ENCODE measurements around the gene GARIN5B.
"Not testable (repeated sequence)": the region's sequence is repeated elsewhere in the genome, so short reads cannot be mapped to it uniquely, and the experiment has no call there.

Gene GARIN5B

DNA sequence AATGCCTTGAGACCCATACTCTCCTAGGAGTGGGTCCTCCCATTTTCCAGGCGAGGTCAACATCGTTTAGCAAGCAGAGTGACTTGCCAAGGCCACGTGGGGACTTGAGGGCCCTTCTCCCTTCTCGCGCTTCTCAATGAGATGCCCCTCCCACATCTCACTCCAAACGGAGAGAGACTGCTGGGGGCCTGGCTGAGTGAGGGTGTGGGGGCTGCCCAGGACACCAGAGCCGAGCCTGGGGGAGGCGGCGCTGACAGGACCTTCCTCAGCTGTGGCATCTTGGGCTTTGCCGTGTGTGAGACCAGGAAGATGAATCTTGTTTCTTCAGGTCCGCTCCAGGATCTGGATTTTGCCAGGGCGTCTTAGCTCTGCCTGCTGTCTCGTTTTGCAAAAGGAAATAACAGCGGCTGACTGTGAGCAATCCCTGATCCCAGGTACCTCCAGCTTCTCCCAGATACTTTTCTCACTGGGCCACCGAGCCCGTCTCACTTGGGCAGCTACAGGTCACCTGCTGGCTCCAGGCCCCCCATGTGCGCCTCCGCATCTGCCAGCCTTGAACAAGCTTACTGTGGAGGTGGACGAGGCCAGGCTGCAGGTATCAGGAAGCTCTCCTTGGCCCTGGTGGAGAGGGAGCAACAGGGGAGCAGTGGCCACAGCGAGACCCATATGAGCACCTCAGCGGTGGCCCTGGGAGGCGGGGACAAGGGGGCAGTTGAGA lies 14.6 kb downstream of the GARIN5B start:
- DNase-seq (ENCODE audit: low read depth in 3 of 3) = no peak

- DNase-seq (ENCODE audit: low read depth in 3 of 3) = no peak
These were observed 15.5 kb downstream of the GARIN5B start for GRCh38 chr19:55347442-55348009.

- DNase-seq (ENCODE audit: low read depth in 3 of 3) = no peak
These were observed 16.2 kb downstream of the GARIN5B start for GRCh38 chr19:55346725-55347441.

GRCh38 chr19:55345818-55346724 lies 17.0 kb downstream of the GARIN5B start:
- no peak for DNase-seq (ENCODE audit: low read depth in 3 of 3)

GRCh38 chr19:55345101-55345817 lies 17.8 kb downstream of the GARIN5B start:
- no peak for DNase-seq (ENCODE audit: low read depth in 3 of 3)

GRCh38 chr19:55344444-55344843 lies 18.6 kb downstream of the GARIN5B start:
- DNase-seq (ENCODE audit: low read depth in 3 of 3) = no peak

DNA sequence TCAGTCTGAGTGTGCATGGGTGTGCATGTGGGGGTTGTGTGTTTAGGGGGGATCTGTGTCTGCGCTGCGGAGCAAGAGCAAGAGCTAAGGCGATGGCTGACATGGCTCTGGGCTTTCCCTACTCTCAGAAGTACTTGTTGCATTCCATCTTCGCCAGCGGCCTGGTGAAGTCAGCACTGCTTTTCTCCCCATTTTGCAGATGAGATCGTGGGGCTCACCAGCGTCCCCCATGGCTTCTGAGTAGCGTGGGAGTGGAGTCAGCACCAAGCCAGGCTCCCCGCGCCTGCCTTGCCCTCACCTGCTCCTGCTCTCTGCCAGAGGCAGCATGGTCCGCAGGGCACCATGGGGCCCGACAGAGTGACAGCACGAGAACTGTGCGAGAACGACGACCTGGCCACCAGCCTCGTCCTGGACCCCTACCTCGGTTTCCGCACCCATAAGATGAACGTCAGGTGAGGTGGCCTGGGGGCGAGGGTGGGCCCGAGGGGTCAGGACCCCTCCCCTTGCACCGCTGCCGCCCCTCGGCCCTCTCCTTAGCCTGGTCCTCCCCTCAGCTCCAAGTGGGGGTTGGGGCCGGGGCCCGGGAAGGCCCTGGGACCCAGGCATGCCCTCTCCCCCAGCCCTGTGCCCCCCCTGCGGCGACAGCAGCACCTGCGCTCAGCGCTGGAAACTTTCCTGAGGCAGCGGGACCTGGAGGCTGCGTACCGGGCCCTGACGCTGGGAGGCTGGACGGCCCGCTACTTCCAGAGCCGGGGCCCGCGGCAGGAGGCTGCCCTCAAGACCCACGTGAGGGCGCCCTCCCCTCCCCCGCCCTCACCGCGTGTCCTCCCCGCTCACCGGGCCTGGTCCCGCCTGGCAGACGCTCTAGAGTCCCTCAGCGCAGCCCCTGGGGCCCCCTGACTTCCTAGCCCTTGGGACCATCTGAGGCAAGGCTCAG lies 21.2 kb downstream of the GARIN5B start:
- no peak for DNase-seq (ENCODE audit: low read depth in 3 of 3)

- peak; percentile 49 to 68 (median 50) for DNase-seq (ENCODE audit: low read depth in 3 of 3)
These were observed 21.9 kb downstream of the GARIN5B start for GRCh38 chr19:55341171-55341588.

GRCh38 chr19:55340784-55341147 lies 22.3 kb downstream of the GARIN5B start:
- DNase-seq (ENCODE audit: low read depth in 3 of 3) = peak in 1 of 3 donors; percentile 26

DNA sequence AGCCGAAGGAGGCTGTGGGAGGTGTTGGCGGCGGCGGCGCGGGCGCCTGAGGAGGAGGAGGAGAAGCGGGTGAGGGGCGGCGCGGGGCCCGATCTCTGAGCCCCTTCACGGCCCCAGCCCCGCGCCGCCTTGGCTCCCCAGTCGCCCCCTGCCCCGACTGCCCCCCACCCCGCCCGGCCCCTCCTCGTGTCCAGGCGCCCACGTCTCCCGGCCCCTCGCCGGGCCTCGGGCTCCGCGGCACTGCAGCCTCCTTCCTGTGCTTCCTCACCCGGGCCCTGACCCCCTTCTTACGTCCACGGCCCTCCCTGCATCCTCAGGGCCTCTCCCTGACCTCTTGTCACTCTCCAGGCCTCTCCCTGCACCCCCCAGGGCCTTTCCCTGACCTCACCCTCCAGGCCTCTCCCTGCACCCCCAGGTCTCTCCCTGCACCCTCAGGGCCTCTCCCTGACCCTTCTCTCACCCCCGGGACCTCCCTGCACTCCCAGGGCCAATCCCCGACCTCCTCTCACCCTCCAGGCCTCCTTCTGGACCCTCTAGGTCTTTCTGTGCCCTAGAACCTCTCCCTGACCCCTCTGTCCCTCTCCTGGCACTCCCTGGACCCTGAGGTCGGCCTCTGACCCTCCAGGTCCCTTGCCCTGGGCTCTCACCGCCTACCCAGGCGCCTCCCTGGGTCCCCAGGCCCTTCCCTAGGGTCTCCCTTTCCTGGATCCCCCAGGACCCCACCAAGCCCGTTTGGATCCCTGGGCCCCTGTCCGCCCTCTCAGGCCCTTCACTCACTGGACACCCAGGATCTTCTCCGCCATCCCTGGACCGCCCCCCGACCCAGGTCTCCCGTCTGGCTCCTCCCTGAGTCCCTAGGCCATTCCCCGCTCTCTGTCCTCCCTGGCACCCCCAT lies 22.9 kb downstream of the GARIN5B start:
- no peak for DNase-seq (ENCODE audit: low read depth in 3 of 3)

- peak; percentile 100 for DNase-seq (ENCODE audit: low read depth in 3 of 3)
These were observed 23.8 kb downstream of the GARIN5B start, which contains the start of gene KMT5C for GRCh38 chr19:55339105-55339888. TSS of gene KMT5C (plus strand) at chr19:55339876. CDS start at chr19:55341937, 2,061 bp downstream.

DNA sequence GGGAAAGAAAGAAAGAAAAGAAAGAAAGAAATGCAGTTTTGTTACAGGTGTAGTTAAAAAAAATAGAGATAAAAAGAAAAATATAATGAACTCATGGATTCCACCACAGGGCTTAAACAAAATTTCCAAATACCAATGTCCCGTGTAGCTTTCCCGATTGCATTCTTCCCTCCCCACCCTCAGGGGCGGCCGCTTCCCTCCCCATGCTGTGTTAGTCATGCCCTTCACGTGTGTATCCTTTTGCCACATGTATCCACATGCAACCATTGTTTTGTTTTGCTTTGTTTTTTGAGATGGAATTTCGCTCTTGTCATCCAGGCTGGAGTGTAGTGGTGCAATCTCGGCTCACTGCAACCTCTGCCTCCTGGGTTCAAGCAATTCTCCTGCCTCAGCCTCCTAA lies 27.0 kb downstream of the GARIN5B start:
- DNase-seq (ENCODE audit: low read depth in 3 of 3) = no peak

DNA sequence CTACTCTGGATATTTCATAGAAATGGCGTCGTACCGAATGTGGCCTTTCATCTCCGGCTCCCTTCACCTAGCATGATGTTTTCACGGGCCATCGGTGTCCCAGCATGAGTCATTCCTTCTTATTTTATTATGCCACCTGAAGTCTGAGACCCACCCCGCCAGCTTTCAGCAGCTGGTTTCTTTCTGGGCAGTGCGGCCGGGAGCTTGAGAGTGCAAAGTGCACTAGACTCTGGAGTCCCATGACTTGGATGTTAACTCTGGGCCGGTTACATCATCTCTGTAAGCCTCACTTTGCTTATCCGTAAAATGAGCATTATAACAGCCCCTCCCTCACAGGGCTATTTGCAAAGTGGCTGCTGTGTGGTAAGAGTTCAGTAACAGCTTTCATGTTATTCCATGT lies 29.2 kb downstream of the GARIN5B start:
- no peak for DNase-seq (ENCODE audit: low read depth in 3 of 3)

- DNase-seq (ENCODE audit: low read depth in 3 of 3) = not testable (repeated sequence)
These were observed 33.3 kb downstream of the GARIN5B start for GRCh38 chr19:55329791-55330190.

DNA sequence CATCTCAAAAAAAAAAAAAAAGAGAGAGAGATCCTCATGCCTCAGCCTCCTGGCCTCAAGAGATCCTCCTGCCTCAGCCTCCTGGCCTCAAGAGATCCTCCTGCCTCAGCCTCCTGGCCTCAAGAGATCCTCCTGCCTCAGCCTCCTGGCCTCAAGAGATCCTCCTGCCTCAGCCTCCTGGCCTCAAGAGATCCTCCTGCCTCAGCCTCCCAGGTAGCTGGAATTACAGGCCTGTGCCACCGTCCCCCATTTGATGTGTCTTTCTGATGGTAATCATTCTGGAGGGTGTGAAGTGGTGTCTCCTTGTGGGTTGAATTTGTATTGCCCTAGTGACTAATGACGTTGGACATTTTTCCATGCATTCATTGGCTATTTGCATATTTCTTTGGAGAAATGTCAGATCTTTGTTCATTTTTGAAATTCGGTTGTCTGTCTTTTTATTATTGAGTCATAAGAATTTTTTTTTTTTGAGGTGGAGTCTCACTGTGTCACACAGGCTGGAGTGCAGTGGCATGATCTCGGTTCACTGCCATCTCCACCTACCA lies 34.2 kb downstream of the GARIN5B start:
- DNase-seq (ENCODE audit: low read depth in 3 of 3) = not testable (repeated sequence)

DNA sequence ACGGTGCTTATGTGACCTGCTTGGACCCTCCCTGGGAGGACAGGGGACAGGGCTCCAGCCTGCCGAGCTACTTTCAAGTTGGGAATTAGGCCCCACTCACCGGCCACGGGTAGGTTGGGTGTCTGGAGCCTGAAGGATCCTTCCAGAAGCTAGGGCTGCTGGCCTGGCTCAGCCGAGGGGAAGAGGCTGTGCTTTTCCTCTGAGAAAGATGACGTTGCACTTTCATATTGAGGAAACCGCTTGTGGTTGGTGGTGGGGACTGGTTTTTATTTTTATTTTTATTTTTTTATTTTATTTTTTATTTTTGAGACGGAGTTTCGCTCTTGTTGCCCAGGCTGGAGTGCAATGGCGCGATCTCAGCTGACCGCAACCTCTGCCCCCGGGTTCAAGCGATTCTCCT lies 37.9 kb downstream of the GARIN5B start, which contains the start of gene TMEM150B:
TSS of gene TMEM150B (minus strand) at position 170 of the 400 bp plus-strand sequence. CDS start 4,305 bp downstream, outside the sequence.
- no peak for DNase-seq (ENCODE audit: low read depth in 3 of 3)

DNA sequence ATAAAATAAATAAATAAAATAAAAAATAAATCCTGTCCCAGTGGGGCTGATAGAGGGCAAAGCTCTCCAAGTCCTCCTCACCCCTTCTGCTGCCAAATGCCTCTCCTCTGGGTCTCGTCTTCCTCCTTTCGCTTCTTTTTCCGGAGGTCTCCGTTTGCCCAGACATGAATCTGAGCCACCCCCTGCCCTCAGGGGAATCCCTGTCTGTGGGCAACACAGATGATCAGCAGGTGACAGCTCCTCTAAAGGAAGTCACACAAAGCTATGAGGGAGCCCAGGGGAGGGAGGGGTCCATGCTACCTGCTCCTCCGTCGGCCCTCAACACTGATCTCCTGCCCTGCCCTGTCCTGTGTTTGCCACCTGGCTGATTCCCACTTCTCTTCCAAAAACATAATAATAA lies 38.4 kb downstream of the GARIN5B start:
- no peak for DNase-seq (ENCODE audit: low read depth in 3 of 3)
